Fibroblast of mammary gland (primary cell): Measurements from ENCODE around the gene RFX3.

ENCODE experiments used
- DNase-seq: peaks from one replicate; pipeline ENCODE4 v3.0.0-alpha.2; 2010; ENCODE audit warnings: low read depth
- H3K4me3 ChIP-seq: 2 replicates; pipeline ENCODE4 v1.5.1; 2011; ENCODE audit warnings: low read depth, mild to moderate bottlenecking, low read length, moderate library complexity; ENCODE audit not compliant: control insufficient read depth
- CTCF ChIP-seq: conservative IDR thresholded peaks from 2 replicates; pipeline ENCODE4 v1.5.1; 2011; ENCODE audit warnings: low read depth, low read length, inconsistent platforms; ENCODE audit not compliant: control insufficient read depth, insufficient read depth

The RFX3 gene

GRCh38 chr9:3244963-3245653 is 280.7 kb downstream of the RFX3 start:
- no peak overlapping the region for H3K4me3 ChIP-seq
- DNase-seq = no peak
- no peak for TF ChIP-seq CTCF

GRCh38 chr9:3243683-3244082 is 282.1 kb downstream of the RFX3 start:
- DNase-seq = no peak
- no peak for TF ChIP-seq CTCF

DNA sequence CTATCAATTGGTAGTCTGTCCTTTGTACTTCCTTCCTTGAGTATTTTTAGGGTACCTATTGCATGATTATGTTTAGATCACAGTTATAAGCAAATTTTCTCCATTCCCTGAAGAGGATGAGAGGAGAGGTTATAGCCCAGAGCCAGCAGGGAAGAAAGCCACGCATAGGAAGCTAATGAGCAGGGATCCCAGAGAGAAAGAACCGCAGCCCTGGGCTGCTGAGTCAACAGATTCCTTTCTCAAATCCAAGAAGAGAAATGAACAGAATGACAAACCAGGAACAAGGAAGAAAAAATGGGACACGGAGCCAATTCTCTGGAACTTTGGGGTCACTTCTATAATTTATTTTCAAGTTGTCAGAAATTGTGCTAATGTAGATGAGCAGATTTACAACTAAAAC is 284.5 kb downstream of the RFX3 start:
- peak; percentile 29 for DNase-seq
- no peak overlapping the region for H3K4me3 ChIP-seq
- no peak for TF ChIP-seq CTCF

More at GRCh38 chr9:3243683-3244082, 282.1 kb downstream of the RFX3 start:
- H3K4me3 ChIP-seq = no peak overlapping the region

DNA sequence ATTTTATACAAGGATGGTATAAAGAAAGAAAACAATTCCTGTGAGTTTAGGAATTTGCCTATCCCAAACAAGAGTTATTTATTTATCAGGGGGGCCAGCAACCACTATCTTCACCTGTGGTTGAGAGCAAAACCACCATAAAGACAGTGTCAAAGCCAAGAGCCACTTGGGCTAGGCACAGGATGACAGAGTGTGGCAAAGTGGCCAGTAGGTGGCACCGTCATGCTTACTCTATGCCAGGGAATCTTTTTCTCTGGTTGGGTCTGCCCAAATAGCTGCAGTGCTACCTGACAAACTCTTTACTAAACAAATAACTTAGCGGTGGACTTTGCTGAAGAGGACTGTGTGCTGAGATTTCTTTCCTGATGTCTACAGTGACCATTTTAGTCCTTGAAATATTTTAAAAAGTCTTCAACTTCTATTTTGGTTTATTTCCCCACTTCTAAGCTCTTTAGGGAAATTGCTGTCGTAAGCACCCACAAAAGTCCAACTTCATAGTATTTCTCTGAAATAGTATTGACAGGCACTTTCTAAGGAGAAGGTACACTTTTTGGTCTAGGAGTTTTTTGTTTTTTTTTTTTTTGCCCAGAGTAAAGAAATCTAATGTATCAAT is 285.0 kb downstream of the RFX3 start:
- H3K4me3 ChIP-seq = no peak overlapping the region
- peak; percentile 88 for TF ChIP-seq CTCF
- DNase-seq = peak; percentile 69

DNA sequence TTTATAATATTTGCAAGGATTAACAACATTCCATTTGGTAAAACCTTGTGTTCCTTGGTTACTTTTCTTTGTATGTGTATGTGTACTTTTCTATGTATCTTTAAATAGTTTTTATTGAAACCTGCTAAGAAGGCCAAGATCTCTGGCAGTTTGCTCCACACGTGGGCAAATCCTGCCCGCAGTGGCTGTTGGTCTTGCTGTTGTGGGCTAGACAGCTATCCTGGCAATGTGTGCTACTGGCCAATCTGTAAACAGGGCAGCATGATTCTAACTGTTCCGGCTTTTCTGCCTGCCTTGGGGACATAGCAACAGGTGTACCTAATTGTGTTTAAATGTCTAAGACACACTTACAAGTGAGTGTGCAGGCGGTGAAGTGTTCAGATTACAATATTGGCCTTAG is 286.6 kb downstream of the RFX3 start:
- H3K4me3 ChIP-seq = no peak overlapping the region
- DNase-seq = no peak
- no peak for TF ChIP-seq CTCF

GRCh38 chr9:3238236-3238635 is 287.6 kb downstream of the RFX3 start:
- no peak for TF ChIP-seq CTCF
- DNase-seq = peak; percentile 22
- H3K4me3 ChIP-seq = no peak overlapping the region

DNA sequence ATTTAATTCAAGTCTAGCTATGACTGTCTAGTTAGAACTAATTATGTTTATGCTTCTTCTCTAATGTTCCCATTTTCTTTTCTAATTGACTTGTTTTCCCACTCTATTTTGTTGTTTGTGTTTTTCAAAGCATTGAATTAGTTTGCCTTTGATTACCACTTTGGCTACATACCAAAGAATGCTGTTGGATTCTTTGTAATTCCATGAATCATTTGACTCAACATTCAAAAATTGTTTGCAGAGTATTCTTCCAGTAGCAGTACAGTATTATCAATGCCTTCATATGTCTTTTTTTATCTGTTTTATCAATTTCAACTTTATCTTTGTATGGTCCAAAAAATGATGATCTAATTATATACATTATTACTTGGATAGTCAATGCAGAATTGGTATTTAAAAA is 288.7 kb downstream of the RFX3 start:
- DNase-seq = peak; percentile 23
- TF ChIP-seq CTCF = no peak
- H3K4me3 ChIP-seq = no peak overlapping the region
